Neuronal stem cell (in vitro differentiated cells): ENCODE results near the gene RHBDF1.

Experiments
- DNase-seq: peaks from one replicate; pipeline ENCODE4 v3.0.0-alpha.2; 2013; ENCODE audit warnings: low spot score
- H2AFZ ChIP-seq: one replicate; pipeline ENCODE4 v1.6.1; 2013; ENCODE audit warnings: mild to moderate bottlenecking, low read length, inconsistent platforms
- H2AK5ac ChIP-seq: 2 replicates; pipeline ENCODE4 v1.6.1; 2013; ENCODE audit warnings: low read depth, mild to moderate bottlenecking, inconsistent platforms, low read length, moderate library complexity, mixed read lengths
- H2BK120ac ChIP-seq: 2 replicates; pipeline ENCODE4 v1.6.1; 2013; ENCODE audit warnings: low read depth, mild to moderate bottlenecking, inconsistent platforms, low read length, moderate library complexity, mixed read lengths
- H2BK12ac ChIP-seq: one replicate; pipeline ENCODE4 v1.6.1; 2013; ENCODE audit warnings: low read length, inconsistent platforms
- H2BK15ac ChIP-seq: 2 replicates; pipeline ENCODE4 v1.6.1; 2013; ENCODE audit warnings: mild to moderate bottlenecking, low read length, inconsistent platforms, mixed read lengths
- H2BK5ac ChIP-seq: one replicate; pipeline ENCODE4 v1.6.1; 2013; ENCODE audit warnings: inconsistent platforms, mild to moderate bottlenecking, low read length, moderate library complexity
- H3K14ac ChIP-seq: one replicate; pipeline ENCODE4 v1.6.1; 2013; ENCODE audit warnings: low read length, inconsistent platforms
- H3K18ac ChIP-seq: 2 replicates; pipeline ENCODE4 v1.6.1; 2013; ENCODE audit warnings: low read length, inconsistent platforms
- H3K23ac ChIP-seq: 2 replicates; pipeline ENCODE4 v1.6.1; 2013; ENCODE audit warnings: low read depth, mild to moderate bottlenecking, mixed read lengths, low read length, inconsistent platforms; ENCODE audit not compliant: poor library complexity
- H3K27ac ChIP-seq: replicated peaks from 3 replicates; pipeline ENCODE4 v1.5.1; 2013; ENCODE audit warnings: low read length, inconsistent platforms
- H3K27me3 ChIP-seq, 3 experiments: 2 replicates each; pipeline ENCODE4 v1.6.1; 2013; ENCODE audit warnings: low read length in 3 of 3, mild to moderate bottlenecking in 2 of 3, inconsistent platforms in 1 of 3, low read depth in 1 of 3, mixed read lengths in 1 of 3, moderate library complexity in 1 of 3; ENCODE audit not compliant: control insufficient read depth in 3 of 3, insufficient read depth in 3 of 3
- H3K36me3 ChIP-seq, 2 donors: replicated peaks in 1 of 2; 2 replicates each; pipeline ENCODE4 v1.6.1; 2013; ENCODE audit warnings: low read length in 2 of 2; ENCODE audit not compliant: control insufficient read depth in 2 of 2, insufficient read depth in 2 of 2
- H3K4ac ChIP-seq: 2 replicates; pipeline ENCODE4 v1.6.1; 2013; ENCODE audit warnings: inconsistent platforms, mild to moderate bottlenecking, low read length, moderate library complexity
- H3K4me1 ChIP-seq, 2 donors: 1 replicate in 1 of 2; 2 replicates in 1 of 2; pipeline ENCODE4 v1.6.1; 2013; ENCODE audit warnings: low read length in 2 of 2, low read depth in 1 of 2; ENCODE audit not compliant: control insufficient read depth in 2 of 2, insufficient read depth in 1 of 2
- H3K4me2 ChIP-seq: one replicate; pipeline ENCODE4 v1.6.1; 2013; ENCODE audit warnings: mild to moderate bottlenecking, low read length, inconsistent platforms; ENCODE audit not compliant: insufficient read depth, poor library complexity, severe bottlenecking
- H3K4me3 ChIP-seq, 2 donors: 2 replicates each; pipeline ENCODE4 v1.5.1; 2013; ENCODE audit warnings: low read length in 2 of 2, mild to moderate bottlenecking in 2 of 2, inconsistent platforms in 1 of 2, moderate library complexity in 1 of 2
- H3K79me1 ChIP-seq: one replicate; pipeline ENCODE4 v1.6.1; 2013; ENCODE audit warnings: low read depth, mild to moderate bottlenecking, inconsistent platforms, low read length, moderate library complexity
- H3K9ac ChIP-seq: one replicate; pipeline ENCODE4 v1.6.1; 2013; ENCODE audit warnings: mild to moderate bottlenecking, low read depth, low read length, inconsistent platforms; ENCODE audit not compliant: poor library complexity
- H3K9me3 ChIP-seq, 2 donors: replicated peaks in 1 of 2; 2 replicates each; pipeline versions ENCODE3 to v1.6.1; 2013; ENCODE audit warnings: low read length in 2 of 2, mild to moderate bottlenecking in 2 of 2, inconsistent platforms in 1 of 2, low read depth in 1 of 2, mixed read lengths in 1 of 2, moderate library complexity in 1 of 2; ENCODE audit not compliant: control insufficient read depth in 2 of 2, insufficient read depth in 1 of 2
- H4K8ac ChIP-seq: one replicate; pipeline ENCODE4 v1.6.1; 2013; ENCODE audit warnings: low read depth, mild to moderate bottlenecking, inconsistent platforms, low read length, moderate library complexity
- H4K91ac ChIP-seq: one replicate; pipeline ENCODE4 v1.6.1; 2013; ENCODE audit warnings: low read length, low read depth, mild to moderate bottlenecking, inconsistent platforms; ENCODE audit not compliant: poor library complexity
- WGBS, 2 donors: extraction: QIAGEN DNeasy Blood & Tissue Kit; methylation state at CpG; one replicate each; pipeline ENCODE4 v1.1.7; 2013; ENCODE audit warnings: missing lambda C conversion rate in 2 of 2, mixed read lengths in 1 of 2; ENCODE audit not compliant: insufficient read length in 2 of 2, insufficient replicate concordance in 1 of 2; ENCODE audit errors: extremely low coverage in 2 of 2; 5-methylcytosine and 5-hydroxymethylcytosine counted together

Gene RHBDF1

DNA sequence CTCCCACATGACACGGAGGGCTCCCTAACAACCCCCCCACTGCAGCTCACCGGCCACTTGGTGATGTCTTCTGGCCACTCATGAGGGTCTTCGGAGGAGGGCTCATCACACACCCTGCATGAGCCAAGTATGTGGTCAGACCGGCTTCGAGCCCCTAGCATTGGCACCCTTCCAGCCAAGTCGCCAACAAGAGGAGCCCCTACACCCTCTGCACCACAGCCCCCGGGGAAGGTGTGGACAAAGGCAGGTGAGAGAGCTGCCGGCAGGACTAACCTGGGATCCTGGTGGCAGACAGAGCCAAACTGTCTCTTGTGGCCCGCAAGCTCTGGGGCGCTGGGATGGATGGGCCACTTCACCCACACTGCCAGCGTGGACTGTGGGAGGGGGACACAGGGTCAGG lies 12.3 kb downstream of the RHBDF1 start:
- H3K27me3 ChIP-seq, result no peaks in the 10 kb centered on the region
- no peak overlapping the region for H2BK5ac ChIP-seq
- H3K23ac ChIP-seq, result peak overlapping the region; percentile 9
- no peak overlapping the region for H2BK12ac ChIP-seq
- peaks cover 78 to 94% of the 10 kb centered on the region in 2 donors for H3K36me3 ChIP-seq
- H3K18ac ChIP-seq, result no peak overlapping the region
- H2BK15ac ChIP-seq, result no peak overlapping the region
- H2AFZ ChIP-seq, result no peak overlapping the region
- H3K4me1 ChIP-seq, result no peaks in the 10 kb centered on the region
- no peaks in the 10 kb centered on the region for H3K79me1 ChIP-seq
- H3K14ac ChIP-seq, result no peak overlapping the region
- H3K9ac ChIP-seq, result no peak overlapping the region
- H4K91ac ChIP-seq, result no peak overlapping the region
- H3K27ac ChIP-seq, result no peak overlapping the region
- peak overlapping the region in 1 of 2 donors; percentile 25 for H3K4me3 ChIP-seq
- H2AK5ac ChIP-seq, result no peak overlapping the region
- no peaks in the 10 kb centered on the region for H3K9me3 ChIP-seq
- no peak for DNase-seq
- no CpG with 5 or more reads among the region's 11 CpGs for WGBS, 2 donors
- H3K4ac ChIP-seq, result no peak overlapping the region
- H2BK120ac ChIP-seq, result no peak overlapping the region
- H4K8ac ChIP-seq, result no peak overlapping the region
- H3K4me2 ChIP-seq, result no peak overlapping the region

- no peak overlapping the region for H3K4me2 ChIP-seq
- no peak overlapping the region for H4K91ac ChIP-seq
- no peaks in the 10 kb centered on the region for H3K4me1 ChIP-seq
- H2BK120ac ChIP-seq, result no peak overlapping the region
- H3K79me1 ChIP-seq, result no peaks in the 10 kb centered on the region
- H3K23ac ChIP-seq, result no peak overlapping the region
- H3K36me3 ChIP-seq, result peaks cover 73 to 95% of the 10 kb centered on the region in 2 donors
- no peak overlapping the region for H2AFZ ChIP-seq
- no peaks in the 10 kb centered on the region for H3K27me3 ChIP-seq
- no peak overlapping the region for H3K4me3 ChIP-seq
- no peak overlapping the region for H3K14ac ChIP-seq
- no peak overlapping the region for H2BK15ac ChIP-seq
- no peak overlapping the region for H2AK5ac ChIP-seq
- H4K8ac ChIP-seq, result no peak overlapping the region
- no peak overlapping the region for H3K27ac ChIP-seq
- no CpG with 5 or more reads among the region's 14 CpGs for WGBS, 2 donors
- no peak overlapping the region for H2BK12ac ChIP-seq
- H3K4ac ChIP-seq, result no peak overlapping the region
- no peak overlapping the region for H3K9ac ChIP-seq
- DNase-seq, result no peak
- H3K9me3 ChIP-seq, result no peaks in the 10 kb centered on the region
- H2BK5ac ChIP-seq, result no peak overlapping the region
- no peak overlapping the region for H3K18ac ChIP-seq
Observed at GRCh38 chr16:59440-60059, 12.9 kb downstream of the RHBDF1 start.

DNA sequence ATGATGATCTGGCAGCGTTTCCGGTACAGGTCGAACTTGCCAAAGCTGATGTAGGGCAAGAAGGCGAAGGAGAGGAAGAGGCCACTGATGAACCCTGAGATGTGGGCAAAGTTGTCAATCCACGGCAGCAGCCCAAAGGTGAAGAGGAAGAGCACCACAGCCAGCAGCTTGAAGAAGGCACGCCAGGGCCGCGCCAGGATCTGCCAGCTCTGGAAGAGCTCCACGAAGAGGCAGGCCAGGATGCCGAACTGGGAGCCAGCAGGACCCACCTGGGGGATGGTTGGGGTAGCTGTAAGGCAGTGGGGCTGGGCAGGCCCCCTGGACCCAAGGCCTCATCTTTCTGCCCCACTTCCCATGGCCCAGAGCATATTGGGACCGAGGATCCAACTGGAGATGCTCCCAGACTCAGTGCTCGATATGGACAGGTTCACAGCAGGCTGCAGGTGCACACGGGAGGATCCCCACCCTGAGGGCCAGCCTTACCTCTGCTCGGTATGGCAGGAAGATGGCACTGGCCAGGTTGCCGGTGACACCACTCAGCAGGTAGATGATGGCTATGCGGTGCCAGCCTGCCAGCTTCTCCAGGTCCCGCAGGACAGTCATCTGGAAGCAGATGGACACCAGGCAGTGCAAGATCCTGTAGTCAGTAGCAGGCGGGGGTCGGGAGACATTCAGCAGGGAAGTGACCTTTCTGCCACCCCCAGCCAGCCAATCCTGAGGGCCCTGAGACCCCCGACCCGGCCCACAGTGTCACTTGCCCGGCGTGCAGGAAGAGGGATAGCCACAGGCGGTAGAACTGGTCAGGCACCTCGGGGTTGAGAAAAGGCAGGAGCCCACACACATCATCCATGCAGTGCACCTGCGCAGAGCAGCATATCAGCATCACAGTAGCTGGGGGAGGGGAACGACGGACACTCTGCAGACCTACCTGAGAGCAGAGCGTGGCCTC lies 13.7 kb downstream of the RHBDF1 start:
- no peak overlapping the region for H3K14ac ChIP-seq

GRCh38 chr16:57711-58110 lies 14.7 kb downstream of the RHBDF1 start:
- Histone ChIP-seq H3K27ac (no peak overlapping the region), H3K23ac (no peak overlapping the region), H2BK12ac (no peak overlapping the region), H3K14ac (no peak overlapping the region), H4K91ac (no peak overlapping the region), H3K36me3 (peaks cover 60 to 78% of the 10 kb centered on the region in 2 donors), H2BK120ac (no peak overlapping the region), H2BK5ac (no peak overlapping the region), H3K4me1 (peaks cover 3 to 4% of the 10 kb centered on the region in 2 donors), H3K4me3 (no peak overlapping the region), H3K9ac (no peak overlapping the region), H3K4ac (no peak overlapping the region), H3K9me3 (no peaks in the 10 kb centered on the region), H2AK5ac (no peak overlapping the region), H2AFZ (no peak overlapping the region), H3K79me1 (peaks cover 3% of the 10 kb centered on the region), H2BK15ac (no peak overlapping the region), H3K4me2 (no peak overlapping the region), H4K8ac (no peak overlapping the region), H3K27me3 (no peaks in the 10 kb centered on the region), H3K18ac (no peak overlapping the region)
- no CpG with 5 or more reads among the region's 8 CpGs for WGBS, 2 donors
- no peak for DNase-seq

More for the DNA sequence above, 13.7 kb downstream of the RHBDF1 start:
- H3K27ac ChIP-seq, result no peak overlapping the region
- no peak overlapping the region for H2AFZ ChIP-seq
- H3K79me1 ChIP-seq, result peaks cover 3% of the 10 kb centered on the region
- peaks cover 68 to 87% of the 10 kb centered on the region in 2 donors for H3K36me3 ChIP-seq
- no peak overlapping the region for H3K4me3 ChIP-seq
- H2AK5ac ChIP-seq, result no peak overlapping the region
- H3K4ac ChIP-seq, result no peak overlapping the region
- H2BK12ac ChIP-seq, result no peak overlapping the region
- WGBS, 2 donors, result no CpG with 5 or more reads among the region's 29 CpGs
- H3K9ac ChIP-seq, result peak overlapping the region; percentile 60
- H3K4me2 ChIP-seq, result no peak overlapping the region
- DNase-seq, result no peak
- H3K18ac ChIP-seq, result no peak overlapping the region
- H3K23ac ChIP-seq, result no peak overlapping the region
- H4K91ac ChIP-seq, result no peak overlapping the region
- no peak overlapping the region for H4K8ac ChIP-seq
- no peak overlapping the region for H2BK5ac ChIP-seq
- no peaks in the 10 kb centered on the region for H3K9me3 ChIP-seq
- H3K4me1 ChIP-seq, result peaks cover 2 to 4% of the 10 kb centered on the region in 2 donors
- H3K27me3 ChIP-seq, result no peaks in the 10 kb centered on the region
- no peak overlapping the region for H2BK15ac ChIP-seq
- H2BK120ac ChIP-seq, result peak overlapping the region; percentile 18
